K562 (cell line): ENCODE measurements around the gene IL1F10. TPM values are rescaled to one million over a fixed set of nuclear protein-coding genes. Genes with fewer than 3 reads are reported as not detected.

Experiments used
- ATAC-seq: fragments of 200-7000 bp; cut with Tn5 transposase; 3 replicates; pipeline ENCODE4 v1.9.1; 2020; ENCODE audit warnings: moderate library complexity
- BruUV-seq: library from RNA; stranded (reverse); fragments of 400-500 nt; replicated peaks from 2 replicates; lab custom pipeline; 2021; lab: Mats Ljungman, UMichigan
- CTCF ChIA-PET: fragments of 300-600 bp; formaldehyde crosslinking; extraction: SDS; loops from one replicate; lab custom pipeline; 2021; ENCODE audit warnings: low intra/inter-chr PET ratio; lab: Yijun Ruan, JAX
- POLR2A ChIA-PET: fragments of 300-600, 350-650 bp; sonication (Branson Sonifier 250); formaldehyde crosslinking; extraction: SDS; loops from one replicate; lab custom pipeline; 2021; ENCODE audit warnings: antibody characterized with exemption, inconsistent platforms; lab: Yijun Ruan, JAX
- DNase-seq, 4 experiments: peaks; one replicate each; pipeline versions ENCODE4 v3.0.0 to v3.0.0-alpha.2; 2011 to 2018; ENCODE audit warnings: low spot score in 3 of 4, mixed read lengths in 3 of 4; ENCODE audit errors: extremely low read depth in 1 of 4
- FAIRE-seq: peaks from 2 replicates; lab custom pipeline; 2011; peaks lifted over from hg19 to GRCh38; lab: Jason Lieb, UNC
- H2AFZ ChIP-seq: 2 replicates; pipeline ENCODE4 v1.6.0; 2011; ENCODE audit warnings: low read depth, low read length, control low read depth, inconsistent platforms
- H3K27ac ChIP-seq: fragments of 200-600 bp; 3 replicates; pipeline ENCODE4 v1.8.0; 2011; ENCODE audit warnings: low read depth, mild to moderate bottlenecking, control low read depth, inconsistent platforms, low read length, moderate library complexity, mixed read lengths; ENCODE audit errors: extremely low read depth
- H3K27me3 ChIP-seq, 2 experiments: fragments of 300-600 bp in 1 of 2; 2 replicates in 1 of 2; 3 replicates in 1 of 2; pipeline versions ENCODE4 v1.6.0 to v1.8.0; 2011; ENCODE audit warnings: inconsistent platforms in 2 of 2, low read length in 2 of 2, mild to moderate bottlenecking in 1 of 2, mixed read lengths in 1 of 2, moderate library complexity in 1 of 2; ENCODE audit not compliant: control insufficient read depth in 2 of 2, insufficient read depth in 2 of 2
- H3K36me3 ChIP-seq: fragments of 300-600 bp; 3 replicates; pipeline ENCODE4 v1.8.0; 2011; ENCODE audit warnings: mild to moderate bottlenecking, low read length, inconsistent platforms; ENCODE audit not compliant: control insufficient read depth, insufficient read depth
- H3K4me1 ChIP-seq, 2 experiments: fragments of 200-600 bp in 1 of 2; replicated peaks in 1 of 2; 2 replicates in 1 of 2; 3 replicates in 1 of 2; pipeline versions ENCODE4 v1.5.1 to v1.8.0; 2011; ENCODE audit warnings: inconsistent platforms in 2 of 2, low read length in 2 of 2, mild to moderate bottlenecking in 1 of 2, mixed read lengths in 1 of 2, moderate library complexity in 1 of 2; ENCODE audit not compliant: control insufficient read depth in 2 of 2, insufficient read depth in 2 of 2
- H3K4me2 ChIP-seq: 2 replicates; pipeline ENCODE4 v1.6.1; 2011; ENCODE audit warnings: low read length, control low read depth, inconsistent platforms, mixed read lengths; ENCODE audit not compliant: insufficient read depth
- H3K4me3 ChIP-seq: fragments of 200-600 bp; sonication (generic), shearing (Covaris generic); 2 replicates; pipeline ENCODE4 v1.5.1; 2016; ENCODE audit warnings: control low read depth, inconsistent platforms
- H3K79me2 ChIP-seq: fragments of 200-600 bp; 3 replicates; pipeline ENCODE4 v1.8.0; 2011; ENCODE audit warnings: low read length, inconsistent platforms; ENCODE audit not compliant: control insufficient read depth, insufficient read depth
- H3K9ac ChIP-seq, 2 experiments: 2 replicates each; pipeline versions ENCODE4 v1.6.0 to v1.6.1; 2011; ENCODE audit warnings: low read depth in 2 of 2, low read length in 2 of 2, control low read depth in 1 of 2, inconsistent platforms in 1 of 2, mild to moderate bottlenecking in 1 of 2, mixed read lengths in 1 of 2; ENCODE audit not compliant: insufficient read depth in 1 of 2
- H3K9me1 ChIP-seq: one replicate; pipeline ENCODE4 v1.6.0; 2011; ENCODE audit warnings: inconsistent platforms, mild to moderate bottlenecking, low read length, moderate library complexity; ENCODE audit not compliant: control insufficient read depth, insufficient read depth
- H3K9me3 ChIP-seq: replicated peaks from 2 replicates; pipeline ENCODE4 v1.5.1; 2011; ENCODE audit warnings: low read depth, low read length, inconsistent platforms; ENCODE audit not compliant: control insufficient read depth, insufficient read depth
- H4K20me1 ChIP-seq: replicated peaks from 2 replicates; pipeline ENCODE4 v1.6.1; 2011; ENCODE audit warnings: low read length, inconsistent platforms, mixed read lengths; ENCODE audit not compliant: control insufficient read depth, insufficient read depth
- CHD1 ChIP-seq: fragments of 200-600 bp; sonication (generic); IDR thresholded peaks from one replicate; pipeline ENCODE4 v1.6.1; 2012; ENCODE audit warnings: mild to moderate bottlenecking, moderate library complexity, low read length, inconsistent platforms
- FOXK2 ChIP-seq, 2 experiments: fragments of 450-650 bp; IDR thresholded peaks in 1 of 2; conservative IDR thresholded peaks in 1 of 2; 2 replicates each; pipeline ENCODE4 v1.6.1; 2016; ENCODE audit warnings: low read depth in 2 of 2, mild to moderate bottlenecking in 1 of 2
- MAZ ChIP-seq, 2 experiments: fragments of 450-650 bp in 1 of 2; sonication (generic) in 1 of 2; formaldehyde crosslinking; IDR thresholded peaks in 1 of 2; conservative IDR thresholded peaks in 1 of 2; 2 replicates each; pipeline versions ENCODE4 v1.4.0 to v1.5.0; 2020; ENCODE audit warnings: mild to moderate bottlenecking in 1 of 2, missing genetic modification reagents in 1 of 2
- SLC30A9 ChIP-seq: fragments of 250-450 bp; sonication (Bioruptor Pico); IDR thresholded peaks from 2 replicates; pipeline ENCODE4 v1.8.0; 2022; ENCODE audit warnings: mild to moderate bottlenecking, moderate library complexity
- WGBS: fragments of 100-300 bp; shearing (Covaris generic); methylation state at CpG from one replicate; pipeline ENCODE4 v1.1.6; 2016; ENCODE audit warnings: low coverage, mixed read lengths; ENCODE audit not compliant: insufficient coverage; ENCODE audit errors: missing lambda C conversion rate; 5-methylcytosine and 5-hydroxymethylcytosine counted together
- in situ Hi-C: fragments of 300-500 bp; cut with MboI; formaldehyde crosslinking; loops from 4 replicates; pipeline ENCODE4 v1.15.0; 2018; ENCODE audit warnings: inconsistent platforms, mixed read lengths
- intact Hi-C: fragments of 100-400 bp; cut with micrococcal nuclease; formaldehyde crosslinking; loops from 2 replicates; pipeline ENCODE4 v1.14.2; 2022
- polyA plus RNA-seq, 8 experiments: library from polyadenylated mRNA; depleted of rRNA in 4 of 8; stranded (reverse) in 5 of 8; unstranded in 3 of 8; fragments of >200 nt; fragmentation: Nextera tagmentation in 2 of 8; fragmentation: Illumina TruSeq in 1 of 8; extraction: Ambion mirVana in 2 of 8; extraction: Trizol in 1 of 8; gene quantifications; 2 replicates each; pipeline versions ENCODE4 v1.2.1 to v1.2.3, GENCODE V29; 2011 to 2014; ENCODE audit warnings: inconsistent platforms in 1 of 8, missing spikeins in 1 of 8
- total RNA-seq, 7 experiments: library from RNA; depleted of rRNA in 6 of 7; stranded (reverse); fragments of >200 nt in 6 of 7; fragmentation: Illumina TruSeq in 2 of 7; extraction: Trizol in 2 of 7; gene quantifications; 2 replicates each; pipeline versions ENCODE4 v1.2.1 to v1.2.3, GENCODE V29; 2011 to 2021; ENCODE audit warnings: low replicate concordance in 1 of 7
- TF ChIP-seq, protein P1 (sequence below): fragments of 250-450 bp; sonication (Bioruptor Pico); IDR thresholded peaks from 2 replicates; pipeline ENCODE4 v1.4.0; 2020
- TF ChIP-seq, protein P2 (sequence below): fragments of 200-800 bp; sonication (Bioruptor generic); IDR thresholded peaks from 2 replicates; pipeline ENCODE4 v1.6.1; 2016; ENCODE audit warnings: missing genetic modification characterization, missing compliant biosample characterization
- TF ChIP-seq, protein P3 (sequence below): sonication (generic); formaldehyde crosslinking; IDR thresholded peaks from 2 replicates; pipeline ENCODE4 v1.9.0; 2022; ENCODE audit warnings: mild to moderate bottlenecking, missing genetic modification reagents

The IL1F10 gene
- total and polyA plus RNA-seq, 9 of the 15 experiments (the other 6 are each of a cell fraction or from before 2014, with no cell fraction given), result not detected

DNA sequence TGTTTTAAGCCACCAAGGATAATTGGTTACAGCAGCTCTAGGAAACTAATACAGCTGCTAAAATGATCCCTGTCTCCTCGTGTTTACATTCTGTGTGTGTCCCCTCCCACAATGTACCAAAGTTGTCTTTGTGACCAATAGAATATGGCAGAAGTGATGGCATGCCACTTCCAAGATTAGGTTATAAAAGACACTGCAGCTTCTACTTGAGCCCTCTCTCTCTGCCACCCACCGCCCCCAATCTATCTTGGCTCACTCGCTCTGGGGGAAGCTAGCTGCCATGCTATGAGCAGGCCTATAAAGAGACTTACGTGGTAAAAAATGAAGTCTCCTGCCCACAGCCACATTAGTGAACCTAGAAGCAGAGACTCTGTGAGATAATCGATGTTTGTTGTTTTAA is 3.5 kb upstream of the IL1F10 start:
- no peak for TF ChIP-seq CHD1
- no peak for TF ChIP-seq SLC30A9 (CRISPR knock-in tag)
- no peak for TF ChIP-seq MAZ (CRISPR knock-in tag; conservative IDR thresholded peaks at IDR 0.05 in 1 of 2, IDR thresholded peaks at IDR 0.05 in 1 of 2)
- TF ChIP-seq, protein P1, sequence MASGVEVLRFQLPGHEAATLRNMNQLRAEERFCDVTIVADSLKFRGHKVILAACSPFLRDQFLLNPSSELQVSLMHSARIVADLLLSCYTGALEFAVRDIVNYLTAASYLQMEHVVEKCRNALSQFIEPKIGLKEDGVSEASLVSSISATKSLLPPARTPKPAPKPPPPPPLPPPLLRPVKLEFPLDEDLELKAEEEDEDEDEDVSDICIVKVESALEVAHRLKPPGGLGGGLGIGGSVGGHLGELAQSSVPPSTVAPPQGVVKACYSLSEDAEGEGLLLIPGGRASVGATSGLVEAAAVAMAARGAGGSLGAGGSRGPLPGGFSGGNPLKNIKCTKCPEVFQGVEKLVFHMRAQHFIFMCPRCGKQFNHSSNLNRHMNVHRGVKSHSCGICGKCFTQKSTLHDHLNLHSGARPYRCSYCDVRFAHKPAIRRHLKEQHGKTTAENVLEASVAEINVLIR (CRISPR knock-in tag), result no peak
- TF ChIP-seq, protein P2, sequence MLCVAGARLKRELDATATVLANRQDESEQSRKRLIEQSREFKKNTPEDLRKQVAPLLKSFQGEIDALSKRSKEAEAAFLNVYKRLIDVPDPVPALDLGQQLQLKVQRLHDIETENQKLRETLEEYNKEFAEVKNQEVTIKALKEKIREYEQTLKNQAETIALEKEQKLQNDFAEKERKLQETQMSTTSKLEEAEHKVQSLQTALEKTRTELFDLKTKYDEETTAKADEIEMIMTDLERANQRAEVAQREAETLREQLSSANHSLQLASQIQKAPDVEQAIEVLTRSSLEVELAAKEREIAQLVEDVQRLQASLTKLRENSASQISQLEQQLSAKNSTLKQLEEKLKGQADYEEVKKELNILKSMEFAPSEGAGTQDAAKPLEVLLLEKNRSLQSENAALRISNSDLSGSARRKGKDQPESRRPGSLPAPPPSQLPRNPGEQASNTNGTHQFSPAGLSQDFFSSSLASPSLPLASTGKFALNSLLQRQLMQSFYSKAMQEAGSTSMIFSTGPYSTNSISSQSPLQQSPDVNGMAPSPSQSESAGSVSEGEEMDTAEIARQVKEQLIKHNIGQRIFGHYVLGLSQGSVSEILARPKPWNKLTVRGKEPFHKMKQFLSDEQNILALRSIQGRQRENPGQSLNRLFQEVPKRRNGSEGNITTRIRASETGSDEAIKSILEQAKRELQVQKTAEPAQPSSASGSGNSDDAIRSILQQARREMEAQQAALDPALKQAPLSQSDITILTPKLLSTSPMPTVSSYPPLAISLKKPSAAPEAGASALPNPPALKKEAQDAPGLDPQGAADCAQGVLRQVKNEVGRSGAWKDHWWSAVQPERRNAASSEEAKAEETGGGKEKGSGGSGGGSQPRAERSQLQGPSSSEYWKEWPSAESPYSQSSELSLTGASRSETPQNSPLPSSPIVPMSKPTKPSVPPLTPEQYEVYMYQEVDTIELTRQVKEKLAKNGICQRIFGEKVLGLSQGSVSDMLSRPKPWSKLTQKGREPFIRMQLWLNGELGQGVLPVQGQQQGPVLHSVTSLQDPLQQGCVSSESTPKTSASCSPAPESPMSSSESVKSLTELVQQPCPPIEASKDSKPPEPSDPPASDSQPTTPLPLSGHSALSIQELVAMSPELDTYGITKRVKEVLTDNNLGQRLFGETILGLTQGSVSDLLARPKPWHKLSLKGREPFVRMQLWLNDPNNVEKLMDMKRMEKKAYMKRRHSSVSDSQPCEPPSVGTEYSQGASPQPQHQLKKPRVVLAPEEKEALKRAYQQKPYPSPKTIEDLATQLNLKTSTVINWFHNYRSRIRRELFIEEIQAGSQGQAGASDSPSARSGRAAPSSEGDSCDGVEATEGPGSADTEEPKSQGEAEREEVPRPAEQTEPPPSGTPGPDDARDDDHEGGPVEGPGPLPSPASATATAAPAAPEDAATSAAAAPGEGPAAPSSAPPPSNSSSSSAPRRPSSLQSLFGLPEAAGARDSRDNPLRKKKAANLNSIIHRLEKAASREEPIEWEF (CRISPR knock-in tag), result no peak
- no peak for TF ChIP-seq FOXK2 (conservative IDR thresholded peaks at IDR 0.05 in 1 of 2, IDR thresholded peaks at IDR 0.05 in 1 of 2; ENCODE audit: low read depth in 2 of 2)
- TF ChIP-seq, protein P3, sequence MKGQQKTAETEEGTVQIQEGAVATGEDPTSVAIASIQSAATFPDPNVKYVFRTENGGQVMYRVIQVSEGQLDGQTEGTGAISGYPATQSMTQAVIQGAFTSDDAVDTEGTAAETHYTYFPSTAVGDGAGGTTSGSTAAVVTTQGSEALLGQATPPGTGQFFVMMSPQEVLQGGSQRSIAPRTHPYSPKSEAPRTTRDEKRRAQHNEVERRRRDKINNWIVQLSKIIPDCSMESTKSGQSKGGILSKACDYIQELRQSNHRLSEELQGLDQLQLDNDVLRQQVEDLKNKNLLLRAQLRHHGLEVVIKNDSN (CRISPR knock-in tag), result no peak
- Histone ChIP-seq H3K9me3 (no peaks in the 10 kb centered on the region), H4K20me1 (no peaks in the 10 kb centered on the region), H3K4me2 (no peak overlapping the region), H3K27ac (no peak overlapping the region), H3K36me3 (no peaks in the 10 kb centered on the region), H2AFZ (no peak overlapping the region), H3K4me3 (no peak overlapping the region), H3K9ac (no peak overlapping the region), H3K9me1 (no peaks in the 10 kb centered on the region), H3K27me3 (peaks cover 0 to 22% of the 10 kb centered on the region in 2 experiments; a peak in 3 of 5 replicates), H3K79me2 (no peaks in the 10 kb centered on the region), H3K4me1 (no peaks in the 10 kb centered on the region)
- FAIRE-seq, result no peak
- ATAC-seq, result no peak
- in situ Hi-C loops, result no loop called here
- no peak for DNase-seq
- intact Hi-C loops, result no loop called here
- 0% methylated on average over 5 of the region's 5 CpGs for WGBS
- ChIA-PET POLR2A (interaction anchor here (1.1 kb wide), 1 partner anchor 9 kb away, joined by 3 read pairs; no protein-coding TSS in a partner anchor), CTCF (no interaction called here)
- no TSS peak for BruUV-seq
